ENCODE data around the gene NPHP4. TPM values are rescaled to one million over a fixed set of nuclear protein-coding genes. Genes with fewer than 3 reads are reported as not detected.

NPHP4 gene
- total RNA-seq, 2 experiments from 2014 or later, result 6.2 to 7.7 TPM

DNA sequence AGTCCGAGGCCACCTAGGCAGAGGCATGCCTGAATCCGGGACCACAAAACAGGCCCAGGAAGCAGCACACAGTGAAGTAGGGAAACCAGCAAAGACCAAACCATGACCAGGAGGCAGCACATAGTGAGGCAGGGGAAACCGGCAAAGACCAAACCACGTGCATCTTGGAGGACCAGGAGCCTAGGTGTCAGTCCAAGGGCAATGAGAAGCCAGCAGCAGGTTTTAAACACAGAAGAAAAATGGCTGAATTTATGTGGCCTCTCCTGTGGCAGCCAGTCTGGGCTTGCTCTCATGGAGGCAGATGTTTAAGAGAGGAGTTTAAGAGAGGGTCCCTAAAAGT is 42.5 kb downstream of the NPHP4 start:
- Mint-ChIP-seq H3K27ac (no peak overlapping the region), H3K4me1 (ENCODE audit: low read depth) (peaks cover 5% of the 10 kb centered on the region), H3K9me3 (no peaks in the 10 kb centered on the region), H3K36me3 (ENCODE audit: low read depth) (peaks cover 39% of the 10 kb centered on the region), H3K27me3 (no peaks in the 10 kb centered on the region), H3K4me3 (no peak overlapping the region)
- no peaks in the 10 kb centered on the region for H3K9me3 ChIP-seq (ENCODE audit: control insufficient read depth in 1 of 2, insufficient read depth in 1 of 2, low read length in 2 of 2)
- no peaks in the 10 kb centered on the region for H3K27me3 ChIP-seq (ENCODE audit: control insufficient read depth in 1 of 2, insufficient read depth in 2 of 2, low read length in 2 of 2)
- H3K4me1 ChIP-seq (ENCODE audit: insufficient read depth, low read length), result no peaks in the 10 kb centered on the region
- H3K36me3 ChIP-seq (ENCODE audit: insufficient read depth, low read length), result no peaks in the 10 kb centered on the region
- ChIA-PET POLR2A (no interaction called here), CTCF (no interaction called here)
- intact Hi-C loops (cut with DNase I, micrococcal nuclease), result no loop called here
- no peak overlapping the region for H3K4me3 ChIP-seq (ENCODE audit: low read length)
- no peak overlapping the region for H3K27ac ChIP-seq (ENCODE audit: low read depth in 1 of 2, low read length in 2 of 2)
- TF ChIP-seq, protein P1, sequence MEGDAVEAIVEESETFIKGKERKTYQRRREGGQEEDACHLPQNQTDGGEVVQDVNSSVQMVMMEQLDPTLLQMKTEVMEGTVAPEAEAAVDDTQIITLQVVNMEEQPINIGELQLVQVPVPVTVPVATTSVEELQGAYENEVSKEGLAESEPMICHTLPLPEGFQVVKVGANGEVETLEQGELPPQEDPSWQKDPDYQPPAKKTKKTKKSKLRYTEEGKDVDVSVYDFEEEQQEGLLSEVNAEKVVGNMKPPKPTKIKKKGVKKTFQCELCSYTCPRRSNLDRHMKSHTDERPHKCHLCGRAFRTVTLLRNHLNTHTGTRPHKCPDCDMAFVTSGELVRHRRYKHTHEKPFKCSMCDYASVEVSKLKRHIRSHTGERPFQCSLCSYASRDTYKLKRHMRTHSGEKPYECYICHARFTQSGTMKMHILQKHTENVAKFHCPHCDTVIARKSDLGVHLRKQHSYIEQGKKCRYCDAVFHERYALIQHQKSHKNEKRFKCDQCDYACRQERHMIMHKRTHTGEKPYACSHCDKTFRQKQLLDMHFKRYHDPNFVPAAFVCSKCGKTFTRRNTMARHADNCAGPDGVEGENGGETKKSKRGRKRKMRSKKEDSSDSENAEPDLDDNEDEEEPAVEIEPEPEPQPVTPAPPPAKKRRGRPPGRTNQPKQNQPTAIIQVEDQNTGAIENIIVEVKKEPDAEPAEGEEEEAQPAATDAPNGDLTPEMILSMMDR (IDR thresholded peaks at IDR 0.05), result no peak
- no peak for ATAC-seq (ENCODE audit: poor library complexity)
- no peak for DNase-seq

DNA sequence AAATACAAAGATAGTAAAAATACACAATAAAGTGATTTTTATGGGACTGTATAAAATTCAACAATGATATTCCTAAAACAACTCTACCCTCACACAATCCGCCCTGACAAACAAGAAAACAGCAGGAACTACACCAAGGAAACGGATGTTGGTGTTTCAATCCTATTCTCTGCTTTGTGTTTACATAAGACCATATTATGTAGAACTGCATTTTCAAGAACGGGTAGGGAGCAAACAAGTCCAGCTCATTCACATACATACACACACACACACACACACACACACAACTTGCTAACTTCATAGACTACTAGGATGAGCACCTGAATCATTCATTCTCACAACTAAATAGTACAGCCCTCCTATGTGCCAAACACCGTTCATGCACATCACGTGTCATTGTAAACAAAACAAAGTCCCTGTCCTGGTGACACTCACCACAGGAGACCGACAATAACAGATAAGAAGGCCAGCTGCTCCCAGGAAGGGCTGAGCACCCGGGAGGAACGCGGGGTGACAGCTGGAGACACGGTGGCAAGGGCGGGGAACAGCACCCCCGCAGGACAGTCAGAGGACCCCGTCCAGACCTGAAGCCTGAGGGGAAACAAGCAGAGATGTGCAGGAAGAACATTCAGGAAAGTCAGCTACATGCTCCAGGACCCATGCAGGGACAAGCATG is 43.0 kb downstream of the NPHP4 start:
- Histone ChIP-seq H3K4me1 (ENCODE audit: insufficient read depth, low read length) (no peaks in the 10 kb centered on the region), H3K4me3 (ENCODE audit: low read length) (no peak overlapping the region), H3K9me3 (ENCODE audit: control insufficient read depth in 1 of 2, insufficient read depth in 1 of 2, low read length in 2 of 2) (no peaks in the 10 kb centered on the region), H3K27me3 (ENCODE audit: control insufficient read depth in 1 of 2, insufficient read depth in 2 of 2, low read length in 2 of 2) (no peaks in the 10 kb centered on the region), H3K36me3 (ENCODE audit: insufficient read depth, low read length) (no peaks in the 10 kb centered on the region), H3K27ac (ENCODE audit: low read depth in 1 of 2, low read length in 2 of 2) (no peak overlapping the region)
- intact Hi-C loops (cut with DNase I, micrococcal nuclease), result no loop called here
- no peak for ATAC-seq (ENCODE audit: poor library complexity)
- ChIA-PET CTCF (no interaction called here), POLR2A (no interaction called here)
- Mint-ChIP-seq H3K4me3 (no peak overlapping the region), H3K36me3 (ENCODE audit: low read depth) (peaks cover 33% of the 10 kb centered on the region), H3K27ac (no peak overlapping the region), H3K4me1 (ENCODE audit: low read depth) (no peaks in the 10 kb centered on the region), H3K9me3 (no peaks in the 10 kb centered on the region), H3K27me3 (no peaks in the 10 kb centered on the region)
- TF ChIP-seq, protein P1 (IDR thresholded peaks at IDR 0.05), result no peak
- no peak for DNase-seq

DNA sequence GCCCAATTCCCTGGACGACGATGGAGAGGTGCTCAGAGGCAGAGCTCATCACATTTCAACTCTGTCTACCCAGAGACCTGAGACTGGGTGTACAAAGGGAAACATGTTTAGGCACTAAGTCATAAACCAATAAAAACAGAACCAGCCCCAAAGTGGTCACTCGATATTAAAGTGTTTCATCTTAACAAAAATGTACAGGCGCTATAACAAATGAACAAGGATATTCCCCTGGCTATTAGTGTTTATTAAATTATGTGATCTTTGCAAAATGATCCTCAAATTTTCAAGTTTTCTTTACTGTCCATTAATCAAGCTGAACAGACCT is 43.6 kb downstream of the NPHP4 start:
- ChIA-PET CTCF (no interaction called here), POLR2A (no interaction called here)
- H3K4me1 Mint-ChIP-seq (ENCODE audit: low read depth), result no peaks in the 10 kb centered on the region
- no peak overlapping the region for H3K4me3 Mint-ChIP-seq
- TF ChIP-seq, protein P1 (IDR thresholded peaks at IDR 0.05), result no peak
- peaks cover 28% of the 10 kb centered on the region for H3K36me3 Mint-ChIP-seq (ENCODE audit: low read depth)
- no peak for ATAC-seq (ENCODE audit: poor library complexity)
- no peak overlapping the region for H3K4me3 ChIP-seq (ENCODE audit: low read length)
- H3K27ac ChIP-seq (ENCODE audit: low read depth in 1 of 2, low read length in 2 of 2), result no peak overlapping the region
- no peaks in the 10 kb centered on the region for H3K9me3 Mint-ChIP-seq
- no peaks in the 10 kb centered on the region for H3K36me3 ChIP-seq (ENCODE audit: insufficient read depth, low read length)
- H3K27me3 Mint-ChIP-seq, result no peaks in the 10 kb centered on the region
- no peak for DNase-seq
- H3K9me3 ChIP-seq (ENCODE audit: control insufficient read depth in 1 of 2, insufficient read depth in 1 of 2, low read length in 2 of 2), result no peaks in the 10 kb centered on the region
- no peaks in the 10 kb centered on the region for H3K4me1 ChIP-seq (ENCODE audit: insufficient read depth, low read length)
- no peak overlapping the region for H3K27ac Mint-ChIP-seq
- intact Hi-C loops (cut with DNase I, micrococcal nuclease), result no loop called here
- H3K27me3 ChIP-seq (ENCODE audit: control insufficient read depth in 1 of 2, insufficient read depth in 2 of 2, low read length in 2 of 2), result no peaks in the 10 kb centered on the region

All from CD4-positive, alpha-beta T cell (primary cell).